Esophagus (tissue), 2 donors: Measurements from ENCODE around the gene LRPAP1. TPM values are rescaled to one million over a fixed set of nuclear protein-coding genes. Genes with fewer than 3 reads are reported as not detected.

Experiments
- H3K27ac ChIP-seq, 2 donors: one replicate each; pipeline ENCODE4 v1.5.1; 2013; ENCODE audit warnings: low read depth in 2 of 2, mild to moderate bottlenecking in 2 of 2, inconsistent platforms in 1 of 2, low read length in 1 of 2, moderate library complexity in 1 of 2
- H3K27me3 ChIP-seq, 2 donors: one replicate each; pipeline ENCODE4 v1.6.1; 2013; ENCODE audit warnings: low read length in 2 of 2, control low read depth in 1 of 2, mild to moderate bottlenecking in 1 of 2; ENCODE audit not compliant: insufficient read depth in 2 of 2, control insufficient read depth in 1 of 2
- H3K36me3 ChIP-seq, 2 donors: one replicate each; pipeline ENCODE4 v1.6.1; 2013; ENCODE audit warnings: low read length in 1 of 2; ENCODE audit not compliant: control insufficient read depth in 2 of 2, insufficient read depth in 2 of 2
- H3K4me1 ChIP-seq, 2 donors: one replicate each; pipeline ENCODE4 v1.6.1; 2013; ENCODE audit warnings: low read length in 1 of 2; ENCODE audit not compliant: control insufficient read depth in 2 of 2, insufficient read depth in 2 of 2
- H3K4me3 ChIP-seq, 2 donors: one replicate each; pipeline ENCODE4 v1.5.1; 2013; ENCODE audit warnings: low read length in 2 of 2, mild to moderate bottlenecking in 2 of 2, low read depth in 1 of 2, moderate library complexity in 1 of 2
- H3K9me3 ChIP-seq, 2 donors: one replicate each; pipeline ENCODE4 v1.6.1; 2013; ENCODE audit warnings: mild to moderate bottlenecking in 2 of 2, low read depth in 1 of 2, low read length in 1 of 2, moderate library complexity in 1 of 2; ENCODE audit not compliant: control insufficient read depth in 2 of 2, insufficient read depth in 1 of 2
- WGBS, 2 donors: extraction: QIAGEN DNeasy Blood & Tissue Kit; methylation state at CpG; one replicate each; pipeline ENCODE4 v1.1.7; 2013; 5-methylcytosine and 5-hydroxymethylcytosine counted together
- polyA plus RNA-seq, 2 donors: library from polyadenylated mRNA; stranded (reverse); fragments of 200-250 nt; gene quantifications; one replicate each; pipeline ENCODE4 v1.2.3, GENCODE V29; 2013
- donor health status: healthy with polysubstance abuse.
- donor health status: Bipolar disorder and iron deficiency.

Gene LRPAP1
- polyA plus RNA-seq, 2 donors, result 18.0 to 87.0 TPM

DNA sequence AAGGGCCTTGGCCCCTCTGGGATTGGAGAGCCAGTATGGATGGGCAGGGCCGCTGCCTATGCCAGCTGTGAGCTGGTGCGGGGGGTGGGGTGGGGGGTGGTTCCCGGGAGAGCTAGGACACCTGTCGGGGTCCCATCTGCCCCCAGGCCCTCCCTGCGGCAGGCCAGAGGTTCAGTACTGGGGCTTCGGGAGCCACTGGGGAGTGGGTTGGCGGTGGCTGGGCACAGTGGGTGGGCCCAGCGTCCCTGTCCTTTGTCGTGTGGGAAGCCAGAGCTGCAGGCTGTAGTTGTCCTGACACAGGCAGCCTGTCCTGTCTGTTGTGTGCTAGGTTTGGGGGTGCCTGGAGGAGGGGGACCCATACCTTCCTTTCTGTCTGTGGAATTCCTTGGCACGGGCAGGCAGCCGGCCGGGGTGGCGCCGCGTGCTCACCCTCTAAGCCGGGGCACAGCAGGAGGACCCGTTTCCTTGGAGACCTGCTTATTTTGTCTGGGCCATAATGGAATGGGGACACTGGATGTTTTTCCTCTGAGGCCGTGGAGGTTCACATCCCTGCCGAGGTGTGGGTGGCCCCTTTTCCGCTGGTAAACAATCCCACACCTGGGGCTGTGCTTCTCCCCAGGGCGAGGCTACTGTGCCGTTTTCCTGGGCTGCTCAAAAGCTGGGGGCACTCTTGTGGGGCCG is 54.3 kb downstream of the LRPAP1 start:
- H3K36me3 ChIP-seq, result no peaks in the 10 kb centered on the region
- H3K4me1 ChIP-seq, result peaks cover 0 to 11% of the 10 kb centered on the region in 2 donors
- H3K27me3 ChIP-seq, result peaks cover 0 to 4% of the 10 kb centered on the region in 2 donors
- H3K4me3 ChIP-seq, result no peak overlapping the region
- H3K27ac ChIP-seq, result no peak overlapping the region
- WGBS, 2 donors, result 60 to 69% methylated on average over 23 of the region's 23 CpGs
- no peaks in the 10 kb centered on the region for H3K9me3 ChIP-seq

DNA sequence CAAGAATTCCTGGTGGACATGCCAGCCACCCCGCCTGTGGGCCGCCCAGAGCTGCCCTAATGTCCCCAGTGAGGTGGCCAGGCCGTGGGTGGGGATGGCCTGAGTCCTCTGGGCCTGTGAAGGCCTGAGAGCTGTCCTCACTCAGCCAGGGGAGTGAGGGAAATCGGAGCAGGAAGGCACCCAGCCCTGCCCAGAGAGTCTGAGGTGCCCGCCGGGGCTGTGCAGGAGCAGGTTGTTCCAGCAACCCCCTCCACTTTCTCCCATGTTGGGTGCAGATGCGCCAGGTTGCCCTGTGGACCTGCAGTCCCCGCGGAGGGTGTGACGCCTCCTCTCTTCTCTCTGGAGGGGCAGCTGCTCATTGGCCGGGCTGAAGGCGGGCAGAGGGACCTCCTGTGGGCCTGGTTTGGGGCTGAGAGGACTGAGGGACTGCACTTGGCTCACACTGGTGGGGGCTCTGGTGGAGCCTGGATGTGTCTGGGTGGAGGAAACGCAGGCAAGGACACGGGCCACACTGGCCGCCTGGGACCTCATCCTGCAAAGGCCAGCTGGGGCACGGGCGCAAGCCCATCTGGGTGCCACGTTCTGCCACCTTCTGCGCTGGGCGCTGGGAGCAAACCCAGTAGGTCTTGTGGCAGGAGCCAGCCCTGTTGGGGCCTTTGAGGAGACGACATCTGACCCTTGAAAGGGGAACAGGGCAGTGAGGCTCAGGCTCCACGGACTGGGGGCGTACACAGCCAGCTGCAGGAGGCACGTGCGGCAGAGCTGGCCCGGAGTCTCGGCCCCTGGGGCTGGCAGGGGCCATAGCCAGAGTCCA is 55.1 kb downstream of the LRPAP1 start:
- Histone ChIP-seq H3K27ac (no peak overlapping the region), H3K4me1 (peaks cover 0 to 11% of the 10 kb centered on the region in 2 donors), H3K9me3 (no peaks in the 10 kb centered on the region), H3K36me3 (no peaks in the 10 kb centered on the region), H3K4me3 (no peak overlapping the region), H3K27me3 (peaks cover 0 to 4% of the 10 kb centered on the region in 2 donors)
- 82 to 85% methylated on average over 27 of the region's 27 CpGs for whole genome bisulfite sequencing, 2 donors

DNA sequence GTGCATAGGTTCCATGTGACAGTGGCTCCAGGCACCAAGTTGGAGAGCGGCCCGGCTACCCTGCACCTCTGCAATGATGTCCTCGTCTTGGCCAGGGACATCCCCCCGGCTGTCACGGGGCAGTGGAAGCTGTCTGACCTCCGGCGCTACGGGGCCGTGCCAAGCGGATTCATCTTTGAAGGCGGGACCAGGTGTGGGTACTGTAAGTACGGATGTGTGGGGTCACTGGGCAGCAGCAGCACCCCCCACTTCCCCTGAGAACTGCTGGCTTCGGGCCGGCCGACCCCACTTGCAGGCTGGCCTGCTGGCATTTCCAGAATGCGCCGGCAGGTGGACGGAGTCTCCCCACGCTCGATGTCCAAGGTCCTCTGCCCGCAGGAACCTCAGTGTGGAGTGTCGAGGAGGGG is 55.9 kb downstream of the LRPAP1 start:
- H3K36me3 ChIP-seq, result no peaks in the 10 kb centered on the region
- WGBS, 2 donors, result 87 to 91% methylated on average over 22 of the region's 22 CpGs
- no peak overlapping the region for H3K4me3 ChIP-seq
- H3K9me3 ChIP-seq, result peaks cover 0 to under 1% of the 10 kb centered on the region in 2 donors
- peaks cover 0 to 4% of the 10 kb centered on the region in 2 donors for H3K27me3 ChIP-seq
- peaks cover 0 to 8% of the 10 kb centered on the region in 2 donors for H3K4me1 ChIP-seq
- H3K27ac ChIP-seq, result no peak overlapping the region

DNA sequence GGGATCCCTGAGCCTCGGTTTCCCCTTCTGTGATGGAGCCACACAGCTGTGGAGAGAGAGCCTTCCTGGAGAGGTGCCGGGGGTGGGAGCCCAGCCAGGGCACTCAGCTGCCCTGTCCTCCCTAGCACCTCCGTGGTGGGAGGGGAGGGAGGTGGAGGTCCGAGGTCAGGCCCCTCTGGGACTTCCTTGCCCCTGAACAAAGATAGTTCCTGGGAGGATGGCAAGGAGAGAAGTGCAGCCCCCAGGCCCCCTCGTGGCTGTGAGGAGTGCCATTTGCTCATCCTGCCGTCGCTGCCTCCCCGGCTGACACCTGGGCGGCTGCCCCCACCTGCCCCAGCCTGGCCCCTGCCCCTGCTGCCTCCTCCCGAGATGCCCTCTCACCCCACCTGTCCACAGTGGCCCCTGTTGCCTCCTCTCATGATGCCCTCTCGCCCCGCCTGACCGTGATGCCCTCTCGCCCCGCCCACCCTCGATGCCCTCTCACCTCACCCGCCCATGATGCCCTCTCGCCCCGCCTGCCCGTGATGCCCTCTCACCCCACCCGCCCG is 56.4 kb downstream of the LRPAP1 start:
- WGBS, 2 donors, result 73 to 76% methylated on average over 22 of the region's 22 CpGs
- peaks cover 0 to 7% of the 10 kb centered on the region in 2 donors for H3K4me1 ChIP-seq
- H3K9me3 ChIP-seq, result peaks cover 0 to 6% of the 10 kb centered on the region in 2 donors
- no peaks in the 10 kb centered on the region for H3K36me3 ChIP-seq
- H3K27ac ChIP-seq, result no peak overlapping the region
- peaks cover 0 to 4% of the 10 kb centered on the region in 2 donors for H3K27me3 ChIP-seq
- no peak overlapping the region for H3K4me3 ChIP-seq

DNA sequence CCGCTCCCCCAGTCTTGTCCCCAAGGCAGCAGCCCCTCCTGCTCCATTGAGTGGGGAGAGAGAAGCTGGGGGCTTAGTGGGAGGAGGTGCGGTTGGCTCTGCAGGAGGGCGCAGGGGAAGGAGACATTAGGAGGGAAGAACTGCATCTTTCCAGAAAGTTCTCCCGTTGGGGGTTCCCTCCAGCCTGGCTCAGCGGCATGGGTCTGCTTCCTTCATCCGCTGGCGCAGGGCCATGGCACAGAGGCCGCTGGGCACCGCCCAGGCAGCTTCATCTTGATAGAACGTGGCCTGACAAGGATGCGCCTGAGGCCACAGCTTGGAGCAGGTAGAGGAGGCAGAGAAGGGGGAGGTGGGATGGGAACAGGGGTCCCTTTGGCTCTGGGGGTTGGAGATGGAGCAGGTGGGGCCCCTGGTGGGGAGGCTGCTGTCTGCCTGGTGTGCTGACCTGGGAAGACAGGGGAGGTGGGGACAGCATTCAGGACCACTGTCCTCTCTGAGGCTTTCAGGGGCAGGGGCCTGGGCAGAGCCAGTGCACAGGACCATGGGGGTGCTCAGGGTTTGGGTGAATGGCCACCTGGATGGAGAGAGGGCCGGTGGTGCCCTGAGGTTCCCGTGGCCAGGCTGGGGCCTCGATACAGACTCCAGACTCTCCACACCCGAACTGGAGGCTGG is 57.0 kb downstream of the LRPAP1 start:
- H3K36me3 ChIP-seq, result no peaks in the 10 kb centered on the region
- peaks cover 0 to 4% of the 10 kb centered on the region in 2 donors for H3K27me3 ChIP-seq
- peaks cover 0 to 4% of the 10 kb centered on the region in 2 donors for H3K4me1 ChIP-seq
- peaks cover 0 to 6% of the 10 kb centered on the region in 2 donors for H3K9me3 ChIP-seq
- H3K4me3 ChIP-seq, result no peak overlapping the region
- H3K27ac ChIP-seq, result no peak overlapping the region
- 67 to 71% methylated on average over 14 to 15 of the region's 15 CpGs for whole genome bisulfite sequencing, 2 donors

DNA sequence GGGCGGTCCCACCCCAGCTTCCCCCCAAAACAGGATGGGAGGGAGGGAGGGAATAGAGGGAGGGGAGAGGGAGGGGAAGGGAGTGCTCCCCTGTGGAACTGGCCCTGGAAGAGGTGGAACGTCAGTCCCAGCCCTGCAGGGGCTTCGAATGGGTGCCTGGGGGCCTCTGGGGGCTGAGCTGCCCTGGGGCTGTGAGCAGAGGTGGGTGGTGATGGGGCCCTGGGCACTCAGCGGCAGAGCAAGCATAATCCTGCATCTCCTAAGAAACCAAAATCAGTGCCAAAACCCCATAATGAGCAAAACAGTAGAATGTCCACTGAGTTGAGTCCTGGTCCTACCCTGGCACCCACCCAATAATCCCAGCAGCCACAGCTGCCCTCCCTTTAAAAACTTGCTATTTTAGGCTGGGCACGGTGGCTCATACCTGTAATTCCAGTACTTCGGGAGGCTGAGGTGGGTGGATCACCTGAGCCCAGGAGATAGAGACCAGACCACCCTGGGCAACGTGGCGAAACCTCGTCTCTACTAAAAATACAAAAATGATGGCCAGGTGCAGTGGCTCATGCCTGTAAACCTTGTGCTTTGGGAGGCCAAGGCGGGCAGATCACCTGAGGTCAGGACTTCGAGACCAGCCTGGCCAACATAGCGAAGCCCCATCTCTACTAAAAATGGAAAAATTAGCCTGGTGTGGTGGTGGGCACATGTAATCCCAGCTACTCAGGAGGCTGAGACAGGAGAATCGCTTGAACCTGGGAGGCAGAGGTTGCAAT is 58.0 kb downstream of the LRPAP1 start:
- H3K27ac ChIP-seq, result no peak overlapping the region
- H3K4me3 ChIP-seq, result no peak overlapping the region
- H3K9me3 ChIP-seq, result peaks cover 0 to 6% of the 10 kb centered on the region in 2 donors
- peaks cover 0 to 4% of the 10 kb centered on the region in 2 donors for H3K4me1 ChIP-seq
- H3K27me3 ChIP-seq, result peaks cover 0 to 4% of the 10 kb centered on the region in 2 donors
- WGBS, 2 donors, result 74 to 83% methylated on average over 13 of the region's 13 CpGs
- no peaks in the 10 kb centered on the region for H3K36me3 ChIP-seq

DNA sequence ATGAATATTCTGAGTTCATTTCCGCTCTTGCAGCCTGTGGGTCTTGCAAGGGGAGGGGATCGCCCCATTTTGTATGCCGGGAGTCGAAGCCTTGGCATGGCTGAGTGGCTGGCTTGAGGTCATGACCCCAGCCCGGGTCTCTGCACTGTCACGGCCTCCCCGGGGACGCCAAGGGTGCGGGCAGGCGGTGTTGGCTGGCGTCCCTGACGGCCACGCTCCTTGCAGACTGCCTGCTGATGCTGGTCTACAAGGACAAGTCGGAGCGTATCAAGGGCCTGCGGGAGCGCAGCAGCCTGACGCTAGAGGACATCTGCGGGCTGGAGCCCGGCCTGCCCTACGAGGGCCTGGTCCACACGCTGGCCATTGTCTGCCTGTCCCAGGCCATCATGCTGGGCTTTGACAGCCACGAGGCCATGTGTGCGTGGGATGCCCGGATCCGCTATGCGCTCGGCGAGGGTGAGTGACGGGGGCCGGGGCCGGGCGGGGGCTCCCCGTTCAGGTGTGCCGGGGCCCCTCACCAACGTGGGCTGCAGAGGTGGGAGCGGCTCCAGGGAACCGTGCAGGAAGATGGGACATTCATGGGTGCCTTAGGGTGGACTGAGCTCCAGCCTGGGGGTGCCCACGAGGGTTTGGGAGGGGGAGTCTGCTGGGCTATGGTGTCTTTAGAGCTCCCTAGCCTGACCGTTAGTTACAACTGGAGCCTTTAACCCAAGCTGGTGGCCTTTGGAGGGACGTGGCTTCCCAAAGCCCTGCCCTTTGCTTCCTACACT is 58.9 kb downstream of the LRPAP1 start:
- whole genome bisulfite sequencing, 2 donors, result 53 to 71% methylated on average over 41 of the region's 41 CpGs
- H3K36me3 ChIP-seq, result no peaks in the 10 kb centered on the region
- no peak overlapping the region for H3K27ac ChIP-seq
- peaks cover 0 to 4% of the 10 kb centered on the region in 2 donors for H3K27me3 ChIP-seq
- peaks cover 0 to 7% of the 10 kb centered on the region in 2 donors for H3K4me1 ChIP-seq
- no peak overlapping the region for H3K4me3 ChIP-seq
- H3K9me3 ChIP-seq, result peaks cover 0 to 13% of the 10 kb centered on the region in 2 donors

DNA sequence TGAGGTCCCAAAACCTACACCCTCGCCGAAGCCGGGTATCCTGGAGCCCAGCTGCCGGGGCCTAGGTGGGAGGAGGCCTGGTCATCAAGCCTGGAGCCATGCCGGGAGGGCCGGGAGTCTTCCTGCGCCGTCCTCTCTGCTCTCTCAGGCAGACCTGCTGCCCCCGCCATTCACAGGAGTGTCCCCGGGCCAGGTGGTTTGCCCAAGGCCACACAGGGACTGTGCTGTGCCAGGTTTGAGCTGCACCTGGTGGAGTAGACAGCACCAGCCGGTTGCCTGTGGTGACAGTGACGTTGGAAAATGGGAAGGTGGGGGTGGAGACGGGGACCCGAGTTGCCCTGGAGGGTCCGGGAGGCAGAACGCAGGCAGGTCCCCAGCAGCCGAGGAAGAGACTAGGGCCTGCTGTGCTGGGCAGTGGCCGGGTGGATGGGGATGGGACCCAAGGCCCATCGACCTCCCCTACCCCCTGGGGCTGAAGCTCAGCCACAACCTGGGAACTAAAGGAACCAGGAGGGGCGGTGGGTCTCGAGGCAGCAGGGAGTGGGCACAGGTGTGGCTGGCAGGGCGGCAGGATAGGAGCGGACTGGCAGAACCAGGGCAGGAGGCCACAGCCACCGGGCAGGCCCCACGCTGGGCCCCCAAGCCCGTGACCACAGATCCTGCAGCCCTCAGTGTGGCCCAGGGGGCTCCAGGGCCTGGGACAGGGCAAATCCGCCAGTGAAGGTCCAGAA is 59.6 kb downstream of the LRPAP1 start:
- Histone ChIP-seq H3K9me3 (peaks cover 0 to 15% of the 10 kb centered on the region in 2 donors), H3K36me3 (no peaks in the 10 kb centered on the region), H3K4me3 (no peak overlapping the region), H3K27me3 (peaks cover 0 to 3% of the 10 kb centered on the region in 2 donors), H3K4me1 (peaks cover 0 to 7% of the 10 kb centered on the region in 2 donors), H3K27ac (no peak overlapping the region)
- WGBS, 2 donors, result 68 to 79% methylated on average over 27 of the region's 27 CpGs
